D721Med (cell line): ENCODE data around the gene NNMT.

Experiments used
- DNase-seq: peaks from one replicate; pipeline ENCODE4 v3.0.0; 2011; ENCODE audit warnings: low spot score; ENCODE audit not compliant: insufficient read length
- FAIRE-seq: peaks from 2 replicates; lab custom pipeline; 2011; peaks lifted over from hg19 to GRCh38; lab: Jason Lieb, UNC
- CTCF ChIP-seq: IDR thresholded peaks from 2 replicates; pipeline ENCODE4 v1.5.1; 2012; ENCODE audit warnings: mild to moderate bottlenecking, control low read depth; ENCODE audit not compliant: insufficient read depth; ENCODE audit errors: missing control alignments

Gene NNMT

GRCh38 chr11:114295676-114296604, at the start of gene NNMT:
Gene NNMT (plus strand): TSS chr11:114296399. CDS start chr11:114296557, 158 bp downstream.
- DNase-seq (no peak), FAIRE-seq (no peak)
- no peak for TF ChIP-seq CTCF

DNA sequence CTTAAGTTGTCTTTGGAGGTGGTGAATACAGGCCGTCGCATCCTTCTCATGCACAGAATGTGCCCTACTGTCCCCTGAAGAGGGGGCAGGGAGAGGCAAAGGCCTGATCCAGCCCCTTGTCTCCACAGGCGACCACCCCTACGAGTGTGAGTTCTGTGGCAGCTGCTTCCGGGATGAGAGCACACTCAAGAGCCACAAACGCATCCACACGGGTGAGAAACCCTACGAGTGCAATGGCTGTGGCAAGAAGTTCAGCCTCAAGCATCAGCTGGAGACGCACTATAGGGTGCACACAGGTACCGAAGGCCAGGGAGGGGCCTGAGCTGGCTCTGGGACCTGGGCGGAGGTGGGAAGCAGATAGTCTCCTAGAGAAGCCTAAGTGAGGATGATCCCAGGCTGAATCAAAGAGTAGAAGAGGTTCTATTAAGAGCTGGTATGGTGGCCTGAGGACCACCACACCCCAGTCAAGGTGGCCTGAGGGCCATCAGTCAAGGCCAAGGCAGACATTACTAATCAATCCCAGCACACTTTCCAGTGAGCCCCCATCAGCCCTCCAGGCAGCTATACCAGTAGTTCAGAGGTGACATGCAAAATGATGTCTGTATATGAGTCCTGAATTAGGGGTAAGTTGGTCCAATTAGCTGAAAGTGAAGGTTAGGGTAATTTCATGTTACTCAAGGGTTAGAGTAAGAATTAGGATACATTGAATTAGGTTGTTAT, 49.0 kb upstream of the NNMT start:
- no peak for DNase-seq
- TF ChIP-seq CTCF = no peak
- FAIRE-seq = no peak

DNA sequence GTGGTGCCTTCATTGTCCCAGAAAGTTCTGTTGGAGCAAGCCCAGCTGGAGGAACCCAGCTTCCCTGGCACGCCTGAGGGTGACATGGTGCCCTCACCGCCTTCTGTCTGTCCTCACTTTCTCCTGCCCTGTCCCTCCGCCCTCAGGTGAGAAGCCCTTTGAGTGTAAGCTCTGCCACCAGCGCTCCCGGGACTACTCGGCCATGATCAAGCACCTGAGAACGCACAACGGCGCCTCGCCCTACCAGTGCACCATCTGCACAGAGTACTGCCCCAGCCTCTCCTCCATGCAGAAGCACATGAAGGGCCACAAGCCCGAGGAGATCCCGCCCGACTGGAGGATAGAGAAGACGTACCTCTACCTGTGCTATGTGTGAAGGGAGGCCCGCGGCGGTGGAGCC, 46.0 kb upstream of the NNMT start:
- no peak for TF ChIP-seq CTCF
- FAIRE-seq (no peak), DNase-seq (no peak)

DNA sequence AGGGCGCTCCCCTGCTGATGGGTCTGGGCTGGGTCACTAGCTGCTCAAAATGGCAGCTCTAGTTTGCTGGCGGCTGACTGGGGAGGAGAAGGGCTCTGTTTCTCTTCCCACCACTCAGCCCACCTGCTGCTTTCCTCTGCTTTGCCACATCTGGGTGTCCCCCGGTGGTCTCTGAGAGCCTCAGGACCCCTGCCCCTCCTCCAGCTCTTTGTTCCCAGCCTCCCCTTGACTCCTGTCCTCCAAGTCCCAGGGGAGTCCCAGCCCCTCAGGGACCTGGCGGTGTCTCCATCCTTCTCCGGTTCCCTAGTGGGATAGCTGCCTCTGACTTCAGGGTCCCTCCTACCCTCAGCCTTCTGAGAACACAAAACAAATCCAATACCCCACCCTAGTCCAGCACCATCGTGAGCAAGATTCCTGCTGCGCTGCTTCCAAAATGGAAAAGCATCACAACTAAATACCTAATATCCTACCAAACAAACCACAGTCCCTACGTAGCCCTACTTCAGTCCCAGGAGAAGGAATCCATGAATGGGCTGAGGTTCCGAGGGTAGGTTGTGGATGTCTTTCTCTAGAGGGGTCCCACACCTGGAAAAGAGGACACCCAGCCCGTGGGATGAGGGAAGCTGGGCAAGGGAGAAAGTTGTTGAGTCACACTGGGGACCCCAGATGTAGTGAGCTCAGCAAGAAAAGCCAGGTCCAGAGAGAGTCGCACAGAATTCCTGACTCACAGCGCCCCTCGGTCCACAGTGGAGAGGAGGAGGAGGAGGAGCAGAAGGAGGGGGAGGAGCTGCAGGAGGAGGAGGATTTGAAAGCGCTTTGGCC, 45.0 kb upstream of the NNMT start:
- no peak for DNase-seq
- FAIRE-seq = no peak
- no peak for TF ChIP-seq CTCF

DNA sequence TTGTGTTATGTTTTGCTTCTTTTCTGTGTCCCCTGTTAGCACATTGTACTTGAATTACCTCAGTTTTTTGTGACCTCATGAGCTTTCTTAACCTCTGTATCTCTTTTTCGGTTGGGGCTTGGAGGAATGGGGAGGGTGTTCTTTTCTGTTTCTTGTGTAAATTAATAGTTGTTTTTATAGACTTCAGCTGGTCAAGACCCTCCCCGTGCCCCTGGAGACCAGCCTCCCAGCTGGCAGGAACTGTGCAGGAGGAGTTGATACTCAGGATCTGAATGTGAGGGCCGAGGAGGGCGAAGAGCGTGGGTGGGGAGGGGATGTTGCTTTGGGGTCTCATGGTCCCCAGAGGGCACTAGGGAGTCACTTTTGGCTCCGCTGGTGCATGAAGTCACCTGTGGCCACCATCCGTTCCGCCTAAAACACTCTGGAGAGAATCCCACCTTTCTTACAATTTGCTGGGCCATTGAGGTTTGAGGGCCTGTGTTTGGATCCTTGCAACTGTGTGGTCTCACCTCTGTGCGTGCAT, 44.3 kb upstream of the NNMT start:
- no peak for FAIRE-seq
- DNase-seq = no peak
- no peak for TF ChIP-seq CTCF

- DNase-seq = no peak
- TF ChIP-seq CTCF = no peak
- no peak for FAIRE-seq
Observed at GRCh38 chr11:114252767-114253166, 43.4 kb upstream of the NNMT start.
